Stomach smooth muscle (tissue), 2 donors: ENCODE measurements around the gene SCAMP1.
"Not testable (repeated sequence)": the region's sequence is repeated elsewhere in the genome, so short reads cannot be mapped to it uniquely, and the experiment has no call there.

ENCODE experiments used
- H3K27ac ChIP-seq: one replicate; pipeline ENCODE4 v1.7.0; 2013; ENCODE audit warnings: mild to moderate bottlenecking, low read length, inconsistent platforms
- H3K27me3 ChIP-seq, 2 donors: one replicate each; pipeline ENCODE4 v1.7.0; 2013; ENCODE audit warnings: low read length in 2 of 2; ENCODE audit not compliant: insufficient read depth in 2 of 2, control insufficient read depth in 1 of 2
- H3K36me3 ChIP-seq, 2 donors: one replicate each; pipeline ENCODE4 v1.7.0; 2013; ENCODE audit warnings: low read length in 2 of 2; ENCODE audit not compliant: control insufficient read depth in 2 of 2, insufficient read depth in 2 of 2
- H3K4me1 ChIP-seq: one replicate; pipeline ENCODE4 v1.7.0; 2013; ENCODE audit warnings: low read length; ENCODE audit not compliant: control insufficient read depth, insufficient read depth
- H3K4me3 ChIP-seq, 2 donors: one replicate each; pipeline ENCODE4 v1.7.0; 2013; ENCODE audit warnings: low read length in 2 of 2
- H3K9ac ChIP-seq, 2 donors: one replicate each; pipeline ENCODE4 v1.7.0; 2013; ENCODE audit warnings: low read length in 2 of 2, mild to moderate bottlenecking in 1 of 2
- H3K9me3 ChIP-seq, 2 donors: one replicate each; pipeline ENCODE4 v1.7.0; 2013; ENCODE audit warnings: low read length in 2 of 2; ENCODE audit not compliant: control insufficient read depth in 2 of 2
- donor health status: healthy.
- donor health status: Pancreatic carcinoma.

The SCAMP1 gene

DNA sequence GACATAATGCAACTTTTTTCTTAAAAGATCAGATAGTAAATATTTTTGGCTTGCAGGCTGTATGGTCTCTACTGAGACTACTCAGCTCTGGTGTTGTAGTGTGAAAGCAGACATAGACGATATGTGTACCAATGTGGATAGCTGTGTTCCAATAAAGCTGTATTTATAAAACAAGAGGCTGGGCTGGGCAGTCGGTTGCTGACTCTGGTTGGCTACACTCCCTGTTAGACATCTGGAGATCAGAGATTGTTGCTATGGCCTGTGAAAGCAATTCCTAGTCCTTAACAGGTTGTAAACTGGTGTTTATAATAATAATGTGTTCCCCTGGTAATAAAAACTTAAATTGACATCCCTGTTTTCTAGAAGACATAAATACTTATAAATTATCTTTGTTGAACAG, 24.4 kb upstream of the SCAMP1 start:
- Histone ChIP-seq H3K9me3 (peaks cover 0 to 4% of the 10 kb centered on the region in 2 donors), H3K27me3 (no peaks in the 10 kb centered on the region), H3K9ac (no peak overlapping the region), H3K27ac (no peak overlapping the region), H3K4me1 (no peaks in the 10 kb centered on the region), H3K4me3 (no peak overlapping the region), H3K36me3 (no peaks in the 10 kb centered on the region)

DNA sequence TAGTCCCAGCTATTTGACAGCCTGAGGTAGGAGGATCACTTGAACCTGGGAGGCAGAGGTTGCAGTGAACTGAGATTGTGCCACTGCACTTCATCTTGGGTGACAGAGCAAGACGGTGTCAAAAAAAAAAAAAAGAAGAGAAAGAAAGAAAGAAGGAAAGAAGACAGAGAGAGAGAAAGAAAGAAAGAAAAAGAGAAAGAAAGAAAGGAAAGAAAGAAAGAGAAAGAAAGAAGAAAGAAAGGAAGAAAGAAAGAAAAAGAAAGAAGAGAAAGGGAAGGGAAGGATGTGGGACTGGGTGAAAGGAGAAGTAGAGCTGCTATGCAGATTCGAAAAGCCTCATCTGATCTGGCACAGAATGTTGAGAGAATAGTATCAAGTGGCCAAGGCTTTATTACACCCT, 23.7 kb upstream of the SCAMP1 start:
- Histone ChIP-seq H3K9ac (no peak overlapping the region), H3K4me1 (no peaks in the 10 kb centered on the region), H3K27ac (no peak overlapping the region), H3K36me3 (no peaks in the 10 kb centered on the region), H3K4me3 (no peak overlapping the region), H3K9me3 (peaks cover 0 to 4% of the 10 kb centered on the region in 2 donors), H3K27me3 (no peaks in the 10 kb centered on the region)

DNA sequence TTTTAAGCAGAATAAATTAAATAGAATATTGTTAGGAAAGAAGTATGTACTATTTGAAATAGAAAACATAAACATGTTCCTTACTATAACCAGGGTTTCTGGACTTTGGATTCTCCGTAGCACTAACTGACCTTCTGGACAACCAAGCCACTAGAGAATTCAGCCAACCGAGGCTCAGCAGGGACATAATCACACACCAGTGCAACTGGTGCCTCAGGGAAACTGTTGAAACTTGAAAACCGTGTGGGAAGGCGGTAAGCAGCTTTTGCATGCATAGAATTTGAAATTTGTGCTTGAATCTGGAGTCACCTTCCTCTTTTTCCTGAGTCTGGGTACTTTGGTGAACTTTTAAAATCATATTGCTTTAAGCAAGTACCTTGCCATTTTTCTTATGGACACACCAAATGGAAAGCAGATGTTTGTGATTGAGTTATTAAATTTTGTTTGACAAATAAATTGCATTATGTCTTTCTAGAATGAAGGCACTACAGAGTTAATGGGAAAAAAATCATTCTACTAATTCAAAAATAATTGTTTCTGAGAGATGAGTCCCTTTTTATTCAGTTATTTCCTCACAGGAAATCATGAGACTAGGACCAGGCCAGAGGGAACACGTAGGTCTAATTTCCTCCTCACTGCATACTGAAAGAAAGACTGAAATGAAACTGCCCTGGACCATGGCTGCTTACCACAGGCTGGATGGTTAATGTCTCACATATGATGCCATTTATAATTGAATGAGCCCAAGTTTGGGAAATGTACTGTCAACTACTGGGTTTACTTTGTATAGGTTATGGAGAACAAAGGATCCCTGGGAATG, 20.6 kb upstream of the SCAMP1 start:
- H3K4me1 ChIP-seq, result no peaks in the 10 kb centered on the region
- no peaks in the 10 kb centered on the region for H3K27me3 ChIP-seq
- no peak overlapping the region for H3K9ac ChIP-seq
- H3K36me3 ChIP-seq, result no peaks in the 10 kb centered on the region
- H3K9me3 ChIP-seq, result peaks cover 0 to 4% of the 10 kb centered on the region in 2 donors
- no peak overlapping the region for H3K4me3 ChIP-seq
- no peak overlapping the region for H3K27ac ChIP-seq

DNA sequence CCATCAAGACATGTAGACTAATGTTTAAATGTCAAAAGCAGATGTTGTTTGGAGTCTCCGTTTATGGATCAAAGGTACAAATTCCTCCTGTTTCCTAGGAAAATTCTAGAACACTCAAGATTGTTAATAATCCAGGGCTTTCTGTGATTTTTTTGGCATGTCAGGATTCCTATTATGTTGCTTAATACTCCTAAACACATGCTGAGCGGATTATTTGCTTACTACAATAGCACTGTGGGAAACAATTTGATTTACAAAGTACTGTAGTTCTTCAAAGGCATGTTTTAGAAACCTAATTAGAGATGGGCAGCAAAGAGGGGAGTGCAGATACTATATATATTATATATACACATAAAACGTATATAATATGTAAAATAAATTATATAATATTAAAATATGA, 19.0 kb upstream of the SCAMP1 start:
- H3K4me1 ChIP-seq, result no peaks in the 10 kb centered on the region
- H3K4me3 ChIP-seq, result no peak overlapping the region
- H3K9ac ChIP-seq, result no peak overlapping the region
- no peak overlapping the region for H3K27ac ChIP-seq
- H3K27me3 ChIP-seq, result no peaks in the 10 kb centered on the region
- H3K9me3 ChIP-seq, result peaks cover 0 to 4% of the 10 kb centered on the region in 2 donors
- H3K36me3 ChIP-seq, result no peaks in the 10 kb centered on the region

DNA sequence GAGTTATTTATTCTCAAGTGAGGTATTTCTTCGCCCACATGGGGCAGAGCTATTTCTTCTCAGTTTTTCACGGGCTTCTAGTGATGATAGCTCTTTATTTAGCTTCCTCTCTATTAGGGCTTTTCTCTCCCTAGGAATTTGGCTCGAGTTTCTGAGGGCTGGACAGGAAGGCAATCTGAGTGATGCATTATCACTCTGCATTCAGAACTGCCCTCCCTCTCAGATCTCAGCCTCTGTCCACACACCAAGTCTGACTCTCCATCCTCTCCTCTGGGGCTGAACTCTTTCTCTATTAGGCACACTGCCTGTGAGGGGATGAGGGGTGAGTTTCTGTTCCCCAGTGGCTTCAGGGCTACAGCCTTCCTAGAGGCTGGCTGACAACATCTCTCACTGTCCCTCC, 14.9 kb upstream of the SCAMP1 start:
- H3K27me3 ChIP-seq, result no peaks in the 10 kb centered on the region
- H3K9ac ChIP-seq, result no peak overlapping the region
- H3K4me1 ChIP-seq, result no peaks in the 10 kb centered on the region
- H3K9me3 ChIP-seq, result no peaks in the 10 kb centered on the region
- no peak overlapping the region for H3K27ac ChIP-seq
- H3K4me3 ChIP-seq, result no peak overlapping the region
- H3K36me3 ChIP-seq, result no peaks in the 10 kb centered on the region

DNA sequence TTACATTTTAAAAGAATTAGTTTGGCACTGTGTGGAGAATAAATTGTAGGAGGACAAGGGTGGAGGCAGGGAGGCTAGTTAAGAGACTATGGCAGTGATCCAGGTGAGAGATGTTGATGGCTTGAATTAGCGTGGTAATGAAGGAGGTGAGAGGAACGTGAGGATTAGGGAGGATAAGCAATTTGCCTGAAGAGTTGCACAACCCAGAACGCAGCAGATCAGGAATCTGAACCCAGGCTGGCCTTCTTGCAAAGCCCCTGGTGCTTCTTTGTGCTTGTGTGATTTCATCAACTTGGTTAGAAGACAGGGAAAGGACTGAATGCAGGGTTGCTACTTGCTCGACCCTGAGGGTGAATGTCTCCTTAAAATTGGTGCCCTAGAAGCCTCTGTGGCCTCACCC, 6.9 kb upstream of the SCAMP1 start:
- Histone ChIP-seq H3K4me1 (no peaks in the 10 kb centered on the region), H3K36me3 (peaks cover 0 to 2% of the 10 kb centered on the region in 2 donors), H3K4me3 (no peak overlapping the region), H3K27me3 (no peaks in the 10 kb centered on the region), H3K27ac (no peak overlapping the region), H3K9ac (no peak overlapping the region), H3K9me3 (no peaks in the 10 kb centered on the region)

DNA sequence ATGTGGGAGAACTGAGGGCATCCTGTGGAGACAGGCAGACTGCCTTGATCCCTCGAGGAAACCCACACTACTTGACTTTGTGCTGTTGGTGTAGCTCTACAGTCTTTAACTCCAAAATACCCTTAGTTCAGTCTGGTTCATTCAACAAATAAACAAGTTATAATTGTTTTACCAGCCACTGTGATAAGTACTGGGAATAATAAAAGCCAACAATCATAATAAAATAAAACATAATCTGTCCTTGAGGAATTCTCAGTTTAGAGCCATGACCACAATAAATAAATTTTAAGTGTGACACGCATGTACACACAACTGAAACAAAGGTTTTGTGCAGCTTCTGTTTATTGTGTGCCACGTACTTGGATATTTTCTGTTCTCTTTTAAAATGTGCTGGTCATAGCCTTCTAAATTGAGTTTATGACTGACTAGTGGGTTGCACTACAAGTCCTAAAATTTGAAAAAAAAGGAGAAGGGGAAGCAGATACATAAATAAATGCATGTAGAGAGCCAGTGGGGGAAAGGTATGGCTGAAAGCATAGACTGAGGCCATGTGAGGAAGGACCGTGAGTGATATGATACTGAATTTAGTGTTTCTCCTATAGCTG, 6.2 kb upstream of the SCAMP1 start:
- Histone ChIP-seq H3K9me3 (no peaks in the 10 kb centered on the region), H3K36me3 (peaks cover 0 to 2% of the 10 kb centered on the region in 2 donors), H3K27me3 (no peaks in the 10 kb centered on the region), H3K9ac (no peak overlapping the region), H3K4me3 (no peak overlapping the region), H3K4me1 (peaks cover 6% of the 10 kb centered on the region), H3K27ac (no peak overlapping the region)

DNA sequence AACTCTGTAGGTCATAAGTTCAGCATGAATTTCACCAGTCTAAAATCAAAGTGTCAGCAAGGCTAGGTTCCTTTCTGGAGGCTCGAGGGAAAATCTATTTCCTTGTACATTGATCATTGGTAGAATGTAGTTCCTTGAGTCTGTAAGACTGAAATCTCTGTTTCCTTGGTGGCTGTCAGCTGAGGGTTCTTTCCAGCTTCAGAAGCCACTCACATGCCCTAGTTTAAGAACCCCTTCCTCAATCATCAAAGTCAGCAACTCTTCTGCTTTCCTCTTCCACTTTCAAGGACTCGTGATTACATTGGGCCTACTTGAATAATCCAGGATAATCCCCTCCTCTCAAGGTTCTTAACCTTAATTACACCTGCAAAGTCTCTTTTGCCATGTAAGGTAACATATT, 4.9 kb upstream of the SCAMP1 start:
- no peak overlapping the region for H3K9ac ChIP-seq
- no peak overlapping the region for H3K4me3 ChIP-seq
- H3K27me3 ChIP-seq, result no peaks in the 10 kb centered on the region
- peaks cover 0 to 2% of the 10 kb centered on the region in 2 donors for H3K36me3 ChIP-seq
- peaks cover 12% of the 10 kb centered on the region for H3K4me1 ChIP-seq
- H3K27ac ChIP-seq, result no peak overlapping the region
- no peaks in the 10 kb centered on the region for H3K9me3 ChIP-seq

DNA sequence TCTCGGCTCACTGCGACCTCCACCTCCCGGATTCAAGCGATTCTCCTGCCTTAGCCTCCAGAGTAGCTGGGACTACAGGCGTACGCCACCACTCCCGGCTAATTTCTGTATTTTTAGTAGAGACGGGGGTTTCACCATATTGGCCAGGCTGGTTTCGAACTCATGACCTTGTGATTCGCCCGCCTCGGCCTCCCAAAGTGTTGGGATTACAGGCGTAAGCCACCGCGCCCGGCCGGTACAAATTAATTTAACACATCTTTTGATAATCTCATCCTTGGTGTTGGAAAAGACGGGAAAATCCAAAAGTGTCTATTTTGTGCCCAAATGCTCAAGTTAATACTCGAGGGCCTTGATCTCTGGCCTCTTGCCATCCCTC, 974 bp upstream of the SCAMP1 start:
- H3K36me3 ChIP-seq, H3K27me3 ChIP-seq, H3K9me3 ChIP-seq: not testable (repeated sequence)
- H3K4me1 ChIP-seq, result peaks cover 12% of the 10 kb centered on the region
- H3K4me3 ChIP-seq, result peak overlapping the region; percentile 93 to 94
- H3K27ac ChIP-seq, result peak overlapping the region; percentile 82
- H3K9ac ChIP-seq, result peak overlapping the region; percentile 86 to 93

DNA sequence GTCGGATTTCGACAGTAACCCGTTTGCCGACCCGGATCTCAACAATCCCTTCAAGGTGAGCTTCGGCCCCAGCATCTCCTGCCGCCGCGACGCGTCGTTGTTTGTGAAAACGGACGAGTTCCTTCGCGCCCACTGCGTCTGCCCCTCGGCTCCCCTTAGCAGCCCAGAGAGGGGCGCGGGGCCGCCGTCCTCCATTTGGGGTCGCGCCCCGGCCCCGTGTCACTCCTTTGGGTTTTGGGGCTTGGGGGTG, 182 bp downstream of the SCAMP1 start:
- H3K27me3 ChIP-seq, result no peaks in the 10 kb centered on the region
- peak overlapping the region; percentile 93 to 94 for H3K4me3 ChIP-seq
- H3K27ac ChIP-seq, result peak overlapping the region; percentile 82
- peak overlapping the region; percentile 84 to 86 for H3K9ac ChIP-seq
- peaks cover 12% of the 10 kb centered on the region for H3K4me1 ChIP-seq
- no peaks in the 10 kb centered on the region for H3K9me3 ChIP-seq
- peaks cover 0 to 2% of the 10 kb centered on the region in 2 donors for H3K36me3 ChIP-seq

DNA sequence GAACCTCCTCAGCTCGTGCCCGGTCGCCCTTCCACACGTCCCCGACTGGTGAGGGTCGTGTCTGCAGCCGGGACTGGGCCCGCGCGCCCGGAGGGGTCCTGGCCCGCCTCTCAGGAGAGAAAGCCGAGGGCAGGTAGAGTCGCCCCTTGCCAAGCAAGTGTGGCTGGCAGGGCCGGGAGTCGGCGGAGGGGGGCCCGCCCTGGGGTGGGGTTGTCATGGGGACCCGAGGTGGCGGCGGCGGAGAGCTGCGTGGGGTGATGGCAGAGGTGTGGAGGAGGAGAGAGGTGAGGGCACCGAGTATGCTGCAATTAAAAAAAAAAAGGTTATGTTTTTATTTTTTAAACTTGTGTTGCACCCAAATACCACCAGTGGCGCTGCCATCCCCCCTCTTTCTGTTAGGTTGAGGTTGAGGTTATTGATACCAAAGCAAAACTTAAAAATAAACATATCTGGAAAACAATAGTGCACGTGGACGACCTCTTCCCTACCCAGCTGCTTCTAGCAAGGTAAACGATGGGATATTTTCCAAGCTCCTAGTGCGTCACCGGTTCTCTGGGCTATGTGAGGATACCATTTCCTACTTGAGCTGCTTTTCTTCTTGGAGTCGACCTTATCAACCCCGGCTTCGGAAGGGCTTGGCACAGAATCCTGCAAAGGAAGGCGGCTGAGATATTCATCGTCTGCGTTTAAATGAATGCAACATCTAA, 660 bp downstream of the SCAMP1 start:
- Histone ChIP-seq H3K9me3 (no peaks in the 10 kb centered on the region), H3K4me1 (peaks cover 12% of the 10 kb centered on the region), H3K27ac (peak overlapping the region; percentile 82), H3K4me3 (peak overlapping the region; percentile 93 to 94), H3K27me3 (no peaks in the 10 kb centered on the region), H3K36me3 (peaks cover 0 to 2% of the 10 kb centered on the region in 2 donors), H3K9ac (peak overlapping the region; percentile 84 to 86)
